IPS-15b (cell line): ENCODE results near the gene PAPSS1.

Experiments used
- H3K27me3 ChIP-seq: one replicate; pipeline ENCODE4 v1.6.1; 2013; ENCODE audit warnings: low read length; ENCODE audit not compliant: control insufficient read depth, insufficient read depth
- H3K36me3 ChIP-seq: one replicate; pipeline ENCODE4 v1.6.1; 2013; ENCODE audit warnings: low read length; ENCODE audit not compliant: control insufficient read depth, insufficient read depth
- H3K4me1 ChIP-seq: one replicate; pipeline ENCODE4 v1.6.1; 2013; ENCODE audit warnings: mild to moderate bottlenecking, low read length; ENCODE audit not compliant: control insufficient read depth, insufficient read depth
- H3K4me3 ChIP-seq: one replicate; pipeline ENCODE4 v1.5.1; 2013; ENCODE audit warnings: low read depth, low read length
- H3K9ac ChIP-seq: one replicate; pipeline ENCODE4 v1.6.1; 2013; ENCODE audit warnings: low read depth, mild to moderate bottlenecking, low read length
- H3K9me3 ChIP-seq: one replicate; pipeline ENCODE4 v1.6.1; 2013; ENCODE audit warnings: mild to moderate bottlenecking, low read length; ENCODE audit not compliant: control insufficient read depth, insufficient read depth

Gene PAPSS1

GRCh38 chr4:107719922-107720722 is at the start of gene PAPSS1:
Gene PAPSS1, minus strand, starts transcription at chr4:107720234. Its CDS starts 55 bp downstream, at chr4:107720179.
- Histone ChIP-seq H3K27me3 (no peaks in the 10 kb centered on the region), H3K9ac (peak within 1 kb of the TSS; percentile 81), H3K9me3 (no peaks in the 10 kb centered on the region), H3K4me3 (peak within 1 kb of the TSS; percentile 91), H3K36me3 (peaks cover 2% of the 10 kb centered on the region), H3K4me1 (peaks cover 4% of the 10 kb centered on the region)

GRCh38 chr4:107760281-107760947 is 40.4 kb upstream of the PAPSS1 start:
- H3K27me3 ChIP-seq, result no peaks in the 10 kb centered on the region
- H3K36me3 ChIP-seq, result no peaks in the 10 kb centered on the region
- peaks cover 6% of the 10 kb centered on the region for H3K9me3 ChIP-seq
- H3K9ac ChIP-seq, result no peak overlapping the region
- peaks cover 3% of the 10 kb centered on the region for H3K4me1 ChIP-seq
- no peak overlapping the region for H3K4me3 ChIP-seq

GRCh38 chr4:107757864-107758476 is 37.9 kb upstream of the PAPSS1 start:
- Histone ChIP-seq H3K4me1 (peaks cover 3% of the 10 kb centered on the region), H3K36me3 (no peaks in the 10 kb centered on the region), H3K27me3 (no peaks in the 10 kb centered on the region), H3K4me3 (no peak overlapping the region), H3K9me3 (peaks cover 6% of the 10 kb centered on the region), H3K9ac (no peak overlapping the region)

- Histone ChIP-seq H3K4me1 (peaks cover 3% of the 10 kb centered on the region), H3K9ac (no peak overlapping the region), H3K27me3 (no peaks in the 10 kb centered on the region), H3K36me3 (no peaks in the 10 kb centered on the region), H3K9me3 (peaks cover 6% of the 10 kb centered on the region), H3K4me3 (no peak overlapping the region)
These were observed 37.2 kb upstream of the PAPSS1 start for GRCh38 chr4:107757283-107757682.

GRCh38 chr4:107755841-107756356 is 35.9 kb upstream of the PAPSS1 start:
- Histone ChIP-seq H3K36me3 (no peaks in the 10 kb centered on the region), H3K4me3 (no peak overlapping the region), H3K9me3 (peaks cover 6% of the 10 kb centered on the region), H3K27me3 (no peaks in the 10 kb centered on the region), H3K9ac (no peak overlapping the region), H3K4me1 (peaks cover 3% of the 10 kb centered on the region)

GRCh38 chr4:107751670-107752069 is 31.6 kb upstream of the PAPSS1 start:
- no peak overlapping the region for H3K9ac ChIP-seq
- H3K27me3 ChIP-seq, result no peaks in the 10 kb centered on the region
- H3K9me3 ChIP-seq, result peaks cover 4% of the 10 kb centered on the region
- H3K4me3 ChIP-seq, result no peak overlapping the region
- H3K36me3 ChIP-seq, result no peaks in the 10 kb centered on the region
- peaks cover 3% of the 10 kb centered on the region for H3K4me1 ChIP-seq

- no peak overlapping the region for H3K4me3 ChIP-seq
- no peaks in the 10 kb centered on the region for H3K27me3 ChIP-seq
- H3K4me1 ChIP-seq, result no peaks in the 10 kb centered on the region
- H3K9me3 ChIP-seq, result no peaks in the 10 kb centered on the region
- no peak overlapping the region for H3K9ac ChIP-seq
- H3K36me3 ChIP-seq, result no peaks in the 10 kb centered on the region
These were observed 27.9 kb upstream of the PAPSS1 start for GRCh38 chr4:107747748-107748486.

GRCh38 chr4:107746161-107746560 is 26.1 kb upstream of the PAPSS1 start:
- no peaks in the 10 kb centered on the region for H3K9me3 ChIP-seq
- H3K27me3 ChIP-seq, result no peaks in the 10 kb centered on the region
- no peak overlapping the region for H3K9ac ChIP-seq
- no peaks in the 10 kb centered on the region for H3K4me1 ChIP-seq
- no peaks in the 10 kb centered on the region for H3K36me3 ChIP-seq
- H3K4me3 ChIP-seq, result no peak overlapping the region

- Histone ChIP-seq H3K9me3 (no peaks in the 10 kb centered on the region), H3K9ac (no peak overlapping the region), H3K27me3 (no peaks in the 10 kb centered on the region), H3K4me1 (no peaks in the 10 kb centered on the region), H3K36me3 (no peaks in the 10 kb centered on the region), H3K4me3 (no peak overlapping the region)
These were observed 24.5 kb upstream of the PAPSS1 start for GRCh38 chr4:107744532-107744931.

- H3K9ac ChIP-seq, result no peak overlapping the region
- no peaks in the 10 kb centered on the region for H3K27me3 ChIP-seq
- H3K4me3 ChIP-seq, result no peak overlapping the region
- no peaks in the 10 kb centered on the region for H3K9me3 ChIP-seq
- H3K4me1 ChIP-seq, result no peaks in the 10 kb centered on the region
- H3K36me3 ChIP-seq, result no peaks in the 10 kb centered on the region
These were observed 23.5 kb upstream of the PAPSS1 start for GRCh38 chr4:107743532-107743931.

GRCh38 chr4:107742791-107743190 is 22.8 kb upstream of the PAPSS1 start:
- Histone ChIP-seq H3K27me3 (no peaks in the 10 kb centered on the region), H3K4me1 (no peaks in the 10 kb centered on the region)

More at GRCh38 chr4:107742791-107743190, 22.8 kb upstream of the PAPSS1 start:
- H3K9ac ChIP-seq, result no peak overlapping the region
- no peak overlapping the region for H3K4me3 ChIP-seq
- H3K9me3 ChIP-seq, result no peaks in the 10 kb centered on the region
- H3K36me3 ChIP-seq, result no peaks in the 10 kb centered on the region
